Lower leg skin (tissue), 3 donors: ENCODE measurements around the gene CYP3A4.

Experiments
- CTCF ChIP-seq, 3 donors: fragments of 450-650 bp; IDR thresholded peaks; one replicate each; pipeline ENCODE4 v1.5.1; 2016; ENCODE audit warnings: antibody characterized with exemption in 3 of 3, mild to moderate bottlenecking in 3 of 3, moderate library complexity in 2 of 3
- POLR2A ChIP-seq, 2 donors: fragments of 450-650 bp; IDR thresholded peaks; one replicate each; pipeline ENCODE4 v1.6.1; 2016 to 2017; ENCODE audit warnings: antibody characterized with exemption in 2 of 2, mild to moderate bottlenecking in 1 of 2, moderate library complexity in 1 of 2

GRCh38 chr7:99739699-99740572 is 44.0 kb downstream of the CYP3A4 start:
- TF ChIP-seq CTCF (IDR thresholded peaks at IDR 0.05) (no peak), POLR2A (IDR thresholded peaks at IDR 0.05) (no peak)
